H1 (cell line): ENCODE results near the gene COL20A1. TPM values are rescaled to one million over a fixed set of nuclear protein-coding genes. Genes with fewer than 3 reads are reported as not detected.

Source experiments
- CTCF ChIA-PET: fragments of 300-600 bp; sonication (Branson Sonifier 250); formaldehyde crosslinking; loops from one replicate; lab custom pipeline; 2021; ENCODE audit not compliant: partially characterized antibody; lab: Charles Lee
- POLR2A ChIA-PET: fragments of 300-600 bp; sonication (Branson Sonifier 250); formaldehyde crosslinking; loops from one replicate; lab custom pipeline; 2021; ENCODE audit warnings: inconsistent platforms; ENCODE audit not compliant: partially characterized antibody; lab: Charles Lee
- DNase-seq, 2 experiments: peaks; one replicate each; pipeline versions ENCODE4 v3.0.0 to v3.0.0-alpha.2; 2010 to 2022; ENCODE audit warnings: low spot score in 2 of 2, low read depth in 1 of 2, mixed read lengths in 1 of 2
- FAIRE-seq: peaks from 2 replicates; lab custom pipeline; 2011; peaks lifted over from hg19 to GRCh38; lab: Jason Lieb, UNC
- H2AFZ ChIP-seq: 2 replicates; pipeline ENCODE4 v1.8.1; 2012; ENCODE audit warnings: low read length, inconsistent platforms
- H2AK5ac ChIP-seq: 2 replicates; pipeline ENCODE4 v1.6.1; 2013; ENCODE audit warnings: low read depth, low read length
- H2BK120ac ChIP-seq: replicated peaks from 2 replicates; pipeline ENCODE3; 2013; ENCODE audit warnings: low read depth, low read length, inconsistent platforms
- H2BK12ac ChIP-seq: 2 replicates; pipeline ENCODE4 v1.6.1; 2013; ENCODE audit warnings: low read depth, low read length
- H2BK15ac ChIP-seq: 2 replicates; pipeline ENCODE4 v1.6.1; 2013; ENCODE audit warnings: low read length
- H2BK20ac ChIP-seq: 2 replicates; pipeline ENCODE4 v1.6.1; 2013; ENCODE audit warnings: low read length
- H2BK5ac ChIP-seq: 2 replicates; pipeline ENCODE4 v1.6.1; 2013; ENCODE audit warnings: low read depth, low read length
- H3K14ac ChIP-seq: 2 replicates; pipeline ENCODE4 v1.6.1; 2013; ENCODE audit warnings: inconsistent platforms; ENCODE audit not compliant: insufficient read length
- H3K18ac ChIP-seq: 2 replicates; pipeline ENCODE4 v1.6.1; 2013; ENCODE audit warnings: low read length; ENCODE audit errors: extremely low read depth
- H3K23ac ChIP-seq: 2 replicates; pipeline ENCODE4 v1.6.1; 2013; ENCODE audit warnings: inconsistent platforms; ENCODE audit not compliant: insufficient read length
- H3K23me2 ChIP-seq: 2 replicates; pipeline ENCODE4 v1.6.1; 2013; ENCODE audit warnings: low read depth, low read length
- H3K27ac ChIP-seq: 2 replicates; pipeline ENCODE4 v1.6.1; 2011; ENCODE audit warnings: low read depth, low read length, inconsistent platforms
- H3K27me3 ChIP-seq, 4 experiments: replicated peaks in 1 of 4; 1 replicate in 1 of 4; 2 replicates in 3 of 4; pipeline versions ENCODE4 v1.6.1 to v1.8.1; 2011 to 2013; ENCODE audit warnings: low read length in 3 of 4, mild to moderate bottlenecking in 3 of 4, inconsistent platforms in 2 of 4, mixed read lengths in 2 of 4, moderate library complexity in 1 of 4; ENCODE audit not compliant: control insufficient read depth in 3 of 4, insufficient read depth in 3 of 4; ENCODE audit errors: extremely low read depth in 1 of 4
- H3K36me3 ChIP-seq, 4 experiments: 2 replicates each; pipeline versions ENCODE4 v1.6.1 to v1.8.1; 2011 to 2013; ENCODE audit warnings: mild to moderate bottlenecking in 4 of 4, low read length in 3 of 4, moderate library complexity in 2 of 4, control low read depth in 1 of 4, inconsistent platforms in 1 of 4; ENCODE audit not compliant: insufficient read depth in 4 of 4, control insufficient read depth in 2 of 4
- H3K4ac ChIP-seq: replicated peaks from 2 replicates; pipeline ENCODE3; 2013; ENCODE audit warnings: low read length, low read depth, mixed read lengths, inconsistent platforms; ENCODE audit not compliant: insufficient read length
- H3K4me1 ChIP-seq, 4 experiments: replicated peaks in 1 of 4; 1 replicate in 1 of 4; 2 replicates in 3 of 4; pipeline versions ENCODE4 v1.6.1 to v1.8.1; 2011 to 2013; ENCODE audit warnings: low read length in 3 of 4, inconsistent platforms in 2 of 4, mixed read lengths in 1 of 4; ENCODE audit not compliant: insufficient read depth in 4 of 4, control insufficient read depth in 3 of 4
- H3K4me2 ChIP-seq, 2 experiments: 2 replicates each; pipeline versions ENCODE4 v1.6.1 to v1.8.1; 2011 to 2013; ENCODE audit warnings: low read depth in 2 of 2, low read length in 2 of 2, control low read depth in 1 of 2, inconsistent platforms in 1 of 2, mild to moderate bottlenecking in 1 of 2; ENCODE audit not compliant: insufficient read depth in 1 of 2
- H3K4me3 ChIP-seq, 4 experiments: fragments of 200-600, 300-600 bp in 1 of 4; sonication (generic), shearing (Covaris generic), sonication (Bioruptor Twin) in 1 of 4; 2 replicates each; pipeline versions ENCODE4 v1.5.1 to v1.8.1; 2011 to 2016; ENCODE audit warnings: low read length in 4 of 4, low read depth in 3 of 4, control low read depth in 2 of 4, inconsistent platforms in 2 of 4, mild to moderate bottlenecking in 2 of 4, mixed read lengths in 1 of 4, moderate library complexity in 1 of 4; ENCODE audit not compliant: insufficient read depth in 2 of 4; ENCODE audit errors: extremely low read depth in 1 of 4
- H3K56ac ChIP-seq: replicated peaks from 2 replicates; pipeline ENCODE3; 2013; ENCODE audit warnings: low read depth, mild to moderate bottlenecking, mixed read lengths, low read length, inconsistent platforms; ENCODE audit not compliant: insufficient read length
- H3K79me1 ChIP-seq: 2 replicates; pipeline ENCODE4 v1.6.1; 2013; ENCODE audit warnings: low read depth, low read length, control low read depth
- H3K79me2 ChIP-seq, 2 experiments: 2 replicates each; pipeline versions ENCODE4 v1.6.1 to v1.8.1; 2012 to 2013; ENCODE audit warnings: low read length in 2 of 2, mild to moderate bottlenecking in 2 of 2, inconsistent platforms in 1 of 2; ENCODE audit not compliant: insufficient read depth in 2 of 2, control insufficient read depth in 1 of 2
- H3K9ac ChIP-seq, 4 experiments: replicated peaks in 1 of 4; 1 replicate in 1 of 4; 2 replicates in 3 of 4; pipeline versions ENCODE4 v1.6.1 to v1.8.1; 2011 to 2013; ENCODE audit warnings: low read depth in 3 of 4, low read length in 3 of 4, control low read depth in 2 of 4, mild to moderate bottlenecking in 2 of 4, moderate library complexity in 2 of 4, inconsistent platforms in 1 of 4; ENCODE audit errors: extremely low read depth in 1 of 4
- H3K9me3 ChIP-seq, 2 experiments: 2 replicates each; pipeline versions ENCODE4 v1.6.1 to v1.8.1; 2012 to 2013; ENCODE audit warnings: mild to moderate bottlenecking in 2 of 2, moderate library complexity in 2 of 2, control low read depth in 1 of 2, inconsistent platforms in 1 of 2, low read depth in 1 of 2, low read length in 1 of 2, mixed read lengths in 1 of 2; ENCODE audit not compliant: insufficient read depth in 2 of 2
- H4K20me1 ChIP-seq, 2 experiments: replicated peaks in 1 of 2; 2 replicates each; pipeline versions ENCODE3 to v1.8.1; 2011 to 2013; ENCODE audit warnings: inconsistent platforms in 2 of 2, low read length in 2 of 2, mild to moderate bottlenecking in 1 of 2; ENCODE audit not compliant: insufficient read depth in 2 of 2, control insufficient read depth in 1 of 2
- H4K5ac ChIP-seq: 2 replicates; pipeline ENCODE4 v1.6.1; 2013; ENCODE audit warnings: low read length, low read depth, mixed read lengths, inconsistent platforms; ENCODE audit not compliant: insufficient read length
- H4K8ac ChIP-seq: 2 replicates; pipeline ENCODE4 v1.8.0; 2013; ENCODE audit warnings: mild to moderate bottlenecking, moderate library complexity, low read length, inconsistent platforms; ENCODE audit not compliant: insufficient read depth; ENCODE audit errors: extremely low read depth
- H4K91ac ChIP-seq: replicated peaks from 2 replicates; pipeline ENCODE3; 2013; ENCODE audit warnings: low read length, mixed read lengths, inconsistent platforms; ENCODE audit not compliant: insufficient read length
- ASH2L ChIP-seq: fragments of 200-600, 300-600 bp; sonication (generic); IDR thresholded peaks from one replicate; pipeline ENCODE4 v1.7.1; 2017; ENCODE audit warnings: low read length
- PHF8 ChIP-seq: fragments of 200-600 bp; sonication (generic); conservative IDR thresholded peaks from 2 replicates; pipeline ENCODE4 v1.7.1; 2012; ENCODE audit warnings: low read depth, mild to moderate bottlenecking, inconsistent platforms, low read length, moderate library complexity
- POLR2AphosphoS5 ChIP-seq: IDR thresholded peaks from 2 replicates; pipeline ENCODE4 v1.6.1; 2011; ENCODE audit warnings: low read depth, low read length
- POU5F1 ChIP-seq: IDR thresholded peaks from 2 replicates; pipeline ENCODE4 v1.6.1; 2011; ENCODE audit warnings: low read depth, mild to moderate bottlenecking, low read length, moderate library complexity
- RBBP5 ChIP-seq: IDR thresholded peaks from 2 replicates; pipeline ENCODE4 v1.7.1; 2012; ENCODE audit warnings: low read depth, mild to moderate bottlenecking, inconsistent platforms, low read length, moderate library complexity, borderline replicate concordance
- TAF1 ChIP-seq: IDR thresholded peaks from 2 replicates; pipeline ENCODE4 v1.6.1; 2011; ENCODE audit warnings: mild to moderate bottlenecking, low read depth, low read length
- TEAD4 ChIP-seq: IDR thresholded peaks from 2 replicates; pipeline ENCODE4 v1.6.1; 2012; ENCODE audit warnings: low read depth, low read length, inconsistent platforms, mixed read lengths
- ZNF274 ChIP-seq: IDR thresholded peaks from 2 replicates; pipeline ENCODE4 v1.7.0; 2012; ENCODE audit warnings: low read length, borderline replicate concordance; ENCODE audit errors: extremely low read depth
- WGBS, 2 experiments: shearing (Covaris generic) in 1 of 2; methylation state at CpG; one replicate each; pipeline versions ENCODE4 v1.1.6 to v1.1.7; 2013 to 2015; ENCODE audit warnings: low lambda C conversion rate in 2 of 2, mixed read lengths in 2 of 2, inconsistent platforms in 1 of 2, low coverage in 1 of 2, missing lambda C conversion rate in 1 of 2; ENCODE audit not compliant: insufficient replicate concordance in 2 of 2, insufficient coverage in 1 of 2, insufficient read length in 1 of 2; ENCODE audit errors: extremely low coverage in 1 of 2, missing lambda C conversion rate in 1 of 2; 5-methylcytosine and 5-hydroxymethylcytosine counted together
- polyA plus RNA-seq, 7 experiments: library from polyadenylated mRNA; depleted of rRNA in 3 of 7; stranded (reverse) in 5 of 7; unstranded in 2 of 7; fragments of >200 nt in 5 of 7; fragments of 200-250 nt in 2 of 7; gene quantifications; 1 replicate in 5 of 7; 2 replicates in 1 of 7; 4 replicates in 1 of 7; pipeline versions ENCODE4 v1.2.1 to v1.2.3, GENCODE V29; 2011 to 2013; ENCODE audit warnings: missing spikeins in 2 of 7, mixed read lengths in 2 of 7
- total RNA-seq: library from RNA; stranded (reverse); fragmentation: NEBNext Ultra II Directional; extraction: Animal tissue kit (Norgen Biotek cat#: 25700); gene quantifications from 2 replicates; pipeline ENCODE4 v1.2.1, GENCODE V29; 2021

The COL20A1 gene
- total and polyA plus RNA-seq, 2 of the 8 experiments (the other 6 are each of a cell fraction or from before 2014, with no cell fraction given): 0.19 to 0.21 TPM

DNA sequence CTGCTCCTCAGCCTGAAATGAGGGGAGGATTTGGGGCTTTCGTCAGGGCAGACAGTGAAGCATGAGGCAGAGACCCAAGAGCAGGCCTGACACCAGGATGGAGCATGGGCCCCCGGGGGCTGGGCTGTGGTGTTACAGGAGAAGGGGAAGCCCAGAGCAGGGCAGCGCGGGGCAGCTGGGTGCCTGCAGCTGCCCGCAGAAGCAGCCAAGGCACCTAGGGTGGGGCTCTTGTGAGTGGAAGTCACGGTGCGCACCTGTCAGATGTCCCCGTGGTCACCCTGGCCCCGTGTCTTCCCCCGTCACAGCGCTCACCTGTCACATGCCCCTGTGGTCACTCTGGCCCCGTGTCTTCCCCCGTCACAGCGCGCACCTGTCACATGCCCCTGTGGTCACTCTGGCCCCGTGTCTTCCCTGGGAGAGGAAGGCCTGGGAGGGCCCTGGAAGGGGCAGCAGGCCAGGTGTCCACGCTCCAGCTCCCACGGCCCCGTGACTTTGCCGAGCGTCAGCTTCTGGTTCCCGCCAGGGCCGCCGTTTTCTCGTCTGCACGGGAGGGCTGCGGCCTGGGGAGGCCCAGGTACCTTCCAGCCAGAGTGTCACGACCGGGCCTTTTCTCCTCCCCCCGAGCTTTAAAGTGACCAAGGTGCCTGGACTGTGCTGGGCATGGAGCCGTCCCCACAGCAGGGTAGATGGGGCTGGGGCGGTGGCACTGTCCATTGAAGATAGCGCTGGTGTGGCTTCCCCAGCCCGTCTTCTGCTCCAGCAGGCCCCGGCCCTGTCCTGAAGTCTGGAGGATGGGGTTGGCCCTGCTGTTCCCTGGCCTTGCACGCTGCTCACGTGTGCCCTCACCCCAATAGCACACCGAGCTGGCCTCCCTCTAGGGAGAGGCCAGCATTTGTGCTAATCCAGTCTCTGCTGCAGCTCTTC lies 11.0 kb upstream of the COL20A1 start:
- H3K23ac ChIP-seq: no peak overlapping the region
- no peak overlapping the region for H3K9ac ChIP-seq
- FAIRE-seq (no peak), DNase-seq (no peak)
- H4K5ac ChIP-seq: no peak overlapping the region
- peaks cover 11 to 23% of the 10 kb centered on the region in 2 experiments for H4K20me1 ChIP-seq
- H3K4ac ChIP-seq: no peak overlapping the region
- peaks cover 2% of the 10 kb centered on the region; the same call in 1 of the 2 replicates for H3K23me2 ChIP-seq
- no peaks in the 10 kb centered on the region for H3K9me3 ChIP-seq
- H2AK5ac ChIP-seq: no peak overlapping the region
- H2BK20ac ChIP-seq: no peak overlapping the region
- no peak overlapping the region for H4K8ac ChIP-seq
- no peak overlapping the region for H2AFZ ChIP-seq
- H3K4me3 ChIP-seq: no peak overlapping the region
- H3K14ac ChIP-seq: no peak overlapping the region
- ChIA-PET POLR2A (interaction anchor here (1.1 to 5.3 kb wide), 3 partner anchors 10 to 67 kb away, joined by 3 to 26 read pairs (median 6); partner anchors contain the start of gene COL20A1), CTCF (interaction anchor here (0.8 to 9.6 kb wide), 26 partner anchors 9 to 339 kb away, joined by 3 to 82 read pairs (median 6); partner anchors contain the start of genes ARFGAP1 and BIRC7)
- H3K4me2 ChIP-seq: no peak overlapping the region
- WGBS, 2 experiments: 90% methylated on average over 36 of the region's 38 CpGs; no CpG with 5 or more reads in 1 of the 2 experiments
- peaks cover 4% of the 10 kb centered on the region; the same call in 1 of the 2 replicates for H3K79me1 ChIP-seq
- peaks cover 6 to 39% (median 22%) of the 10 kb centered on the region in 4 experiments for H3K36me3 ChIP-seq
- no peak overlapping the region for H2BK120ac ChIP-seq
- no peak overlapping the region for H2BK15ac ChIP-seq
- no peaks in the 10 kb centered on the region for H3K79me2 ChIP-seq
- H2BK12ac ChIP-seq: no peak overlapping the region
- no peak overlapping the region for H3K27ac ChIP-seq
- no peak overlapping the region for H3K56ac ChIP-seq
- no peaks in the 10 kb centered on the region for H3K4me1 ChIP-seq
- H4K91ac ChIP-seq: no peak overlapping the region
- H3K27me3 ChIP-seq: no peaks in the 10 kb centered on the region
- H3K18ac ChIP-seq: no peak overlapping the region
- H2BK5ac ChIP-seq: no peak overlapping the region; the same call in 1 of the 2 replicates
- no peak for TF ChIP-seq ASH2L
- TF ChIP-seq ZNF274: no peak
- no peak for TF ChIP-seq TAF1
- no peak for TF ChIP-seq PHF8
- no peak for TF ChIP-seq POU5F1
- TF ChIP-seq POLR2AphosphoS5: no peak
- no peak for TF ChIP-seq TEAD4
- TF ChIP-seq RBBP5: no peak
